Measurements from ENCODE around the gene ZNF208. TPM values are rescaled to one million over a fixed set of nuclear protein-coding genes. Genes with fewer than 3 reads are reported as not detected.

The ZNF208 gene
- polyA plus RNA-seq, 3 donors, result not detected

Other genes starting within 250 kb of the ZNF208 start
- gene ZNF100, start 243.4 kb downstream of the ZNF208 start, polyA plus RNA-seq, result 10 to 100 TPM in 1 of 3 donors, 1 to 10 TPM in 2; 2.1 to 10.8 (median 8.6) TPM
- gene ZNF43, start 174.8 kb downstream of the ZNF208 start, polyA plus RNA-seq, result 1 to 10 TPM; 1.1 to 3.0 (median 3.0) TPM
- gene ZNF257, start 41.5 kb upstream of the ZNF208 start, polyA plus RNA-seq, result under 1 TPM; 0.07 to 0.90 (median 0.55) TPM
- gene ZNF676, start 186.0 kb upstream of the ZNF208 start, polyA plus RNA-seq, result not detected

Measured in CD14-positive monocyte (primary cell).